Suprapubic skin (tissue), 4 donors: ENCODE results near the gene CAPN3. TPM values are rescaled to one million over a fixed set of nuclear protein-coding genes. Genes with fewer than 3 reads are reported as not detected.

Experiments
- DNase-seq, 2 donors: peaks; one replicate each; pipeline ENCODE4 v3.0.0-alpha.2; 2019; ENCODE audit warnings: low spot score in 2 of 2
- H3K27ac ChIP-seq: fragments of 200-600 bp; sonication (generic); one replicate; pipeline ENCODE4 v1.5.1; 2019
- H3K27me3 ChIP-seq: fragments of 200-600 bp; sonication (generic); one replicate; pipeline ENCODE4 v1.5.1; 2019
- H3K36me3 ChIP-seq: fragments of 200-600 bp; sonication (generic); one replicate; pipeline ENCODE4 v1.5.1; 2019
- H3K4me1 ChIP-seq: fragments of 200-600 bp; sonication (generic); one replicate; pipeline ENCODE4 v1.5.1; 2019
- H3K4me3 ChIP-seq: fragments of 200-600 bp; sonication (generic); one replicate; pipeline ENCODE4 v1.5.1; 2019; ENCODE audit warnings: mild to moderate bottlenecking
- H3K9me3 ChIP-seq: fragments of 200-600 bp; sonication (generic); one replicate; pipeline ENCODE4 v1.5.1; 2019
- EP300 ChIP-seq: sonication (generic); formaldehyde crosslinking; IDR thresholded peaks from one replicate; pipeline ENCODE4 v1.6.1; 2017; ENCODE audit warnings: antibody characterized with exemption
- POLR2A ChIP-seq, 2 donors: fragments of 450-650 bp; IDR thresholded peaks; one replicate each; pipeline ENCODE4 v1.6.1; 2017; ENCODE audit warnings: antibody characterized with exemption in 2 of 2, mild to moderate bottlenecking in 2 of 2, moderate library complexity in 2 of 2
- POLR2AphosphoS5 ChIP-seq, 3 donors: sonication (generic); formaldehyde crosslinking; IDR thresholded peaks; one replicate each; pipeline ENCODE4 v1.6.1; 2017; ENCODE audit warnings: antibody characterized with exemption in 3 of 3
- WGBS: methylation state at CpG from one replicate; pipeline ENCODE4 v1.1.5; 2018; 5-methylcytosine and 5-hydroxymethylcytosine counted together
- total RNA-seq, 4 donors: library from RNA; depleted of rRNA; stranded (reverse); fragments of >200 nt; gene quantifications; one replicate each; pipeline ENCODE4 v1.1.0, GENCODE V29; 2016
- TF ChIP-seq, protein P1 (sequence below), 2 donors: fragments of 200-600 bp in 1 of 2; fragments of 450-650 bp in 1 of 2; sonication (generic) in 1 of 2; IDR thresholded peaks; one replicate each; pipeline ENCODE4 v1.5.1; 2016 to 2019; ENCODE audit warnings: antibody characterized with exemption in 2 of 2, mild to moderate bottlenecking in 1 of 2, moderate library complexity in 1 of 2

Gene CAPN3
- total RNA-seq, 4 donors from 2014 or later, result 28.9 to 117 (median 50.1) TPM

DNA sequence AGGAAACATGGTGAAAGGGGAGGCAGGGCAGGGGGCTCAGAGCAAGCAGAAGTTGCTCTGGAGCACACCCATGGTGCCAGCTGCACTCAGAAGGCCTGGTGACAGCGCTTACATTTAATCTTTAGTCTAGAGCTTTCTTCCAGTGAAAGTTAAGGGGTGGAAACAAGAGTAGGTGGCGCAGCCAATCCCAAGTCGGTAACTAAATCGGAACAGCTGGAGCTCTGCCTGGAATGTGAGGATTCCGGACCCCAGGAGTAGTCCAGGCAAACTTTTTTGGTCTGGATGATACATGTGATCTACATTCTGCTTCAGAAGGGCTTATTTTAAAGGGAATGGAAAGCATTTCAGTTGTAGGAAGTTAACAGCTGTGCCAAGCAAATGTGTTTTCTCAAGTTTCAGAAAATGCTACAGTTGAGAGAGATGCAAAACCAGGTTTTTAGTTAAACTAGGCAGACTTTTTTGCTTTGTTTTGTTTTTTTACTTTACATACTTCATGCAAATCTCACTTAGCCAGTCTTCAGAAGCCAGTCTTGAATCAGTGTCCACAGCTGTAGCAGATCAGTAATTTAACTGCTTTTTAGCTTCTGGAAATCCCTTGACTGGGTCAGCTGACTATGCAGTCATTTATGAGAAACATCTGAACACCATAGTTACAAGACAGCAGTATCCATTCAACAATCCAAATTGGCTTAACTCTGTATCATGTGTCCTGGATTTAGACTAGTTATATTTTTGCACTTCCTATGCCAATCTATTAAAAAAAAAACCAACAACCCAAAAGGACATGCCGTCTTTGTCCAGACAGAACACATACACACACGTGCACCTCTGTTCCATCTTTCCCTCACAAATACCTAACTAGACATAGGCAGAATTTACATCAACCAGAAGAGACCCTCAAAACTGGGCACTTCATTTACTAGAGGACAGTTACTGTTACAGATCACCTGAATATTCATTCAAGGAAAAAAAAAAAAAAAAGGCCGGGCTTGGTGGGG lies 98.4 kb downstream of the CAPN3 start:
- Histone ChIP-seq H3K9me3 (no peaks in the 10 kb centered on the region), H3K4me1 (peaks cover 37% of the 10 kb centered on the region), H3K27me3 (no peaks in the 10 kb centered on the region), H3K27ac (peak overlapping the region; percentile 82), H3K4me3 (peak overlapping the region; percentile 35), H3K36me3 (peaks cover 10% of the 10 kb centered on the region)
- TF ChIP-seq POLR2A (IDR thresholded peaks at IDR 0.05) (peak in 1 of 2 donors; percentile 43), EP300 (peak; percentile 52), POLR2AphosphoS5 (IDR thresholded peaks at IDR 0.05) (peak in 1 of 3 donors; percentile 29)
- TF ChIP-seq, protein P1, sequence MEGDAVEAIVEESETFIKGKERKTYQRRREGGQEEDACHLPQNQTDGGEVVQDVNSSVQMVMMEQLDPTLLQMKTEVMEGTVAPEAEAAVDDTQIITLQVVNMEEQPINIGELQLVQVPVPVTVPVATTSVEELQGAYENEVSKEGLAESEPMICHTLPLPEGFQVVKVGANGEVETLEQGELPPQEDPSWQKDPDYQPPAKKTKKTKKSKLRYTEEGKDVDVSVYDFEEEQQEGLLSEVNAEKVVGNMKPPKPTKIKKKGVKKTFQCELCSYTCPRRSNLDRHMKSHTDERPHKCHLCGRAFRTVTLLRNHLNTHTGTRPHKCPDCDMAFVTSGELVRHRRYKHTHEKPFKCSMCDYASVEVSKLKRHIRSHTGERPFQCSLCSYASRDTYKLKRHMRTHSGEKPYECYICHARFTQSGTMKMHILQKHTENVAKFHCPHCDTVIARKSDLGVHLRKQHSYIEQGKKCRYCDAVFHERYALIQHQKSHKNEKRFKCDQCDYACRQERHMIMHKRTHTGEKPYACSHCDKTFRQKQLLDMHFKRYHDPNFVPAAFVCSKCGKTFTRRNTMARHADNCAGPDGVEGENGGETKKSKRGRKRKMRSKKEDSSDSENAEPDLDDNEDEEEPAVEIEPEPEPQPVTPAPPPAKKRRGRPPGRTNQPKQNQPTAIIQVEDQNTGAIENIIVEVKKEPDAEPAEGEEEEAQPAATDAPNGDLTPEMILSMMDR (IDR thresholded peaks at IDR 0.05), result no peak
- DNase-seq, result peak; percentile 78 to 82
- WGBS, result 33% methylated on average over 8 of the region's 8 CpGs

DNA sequence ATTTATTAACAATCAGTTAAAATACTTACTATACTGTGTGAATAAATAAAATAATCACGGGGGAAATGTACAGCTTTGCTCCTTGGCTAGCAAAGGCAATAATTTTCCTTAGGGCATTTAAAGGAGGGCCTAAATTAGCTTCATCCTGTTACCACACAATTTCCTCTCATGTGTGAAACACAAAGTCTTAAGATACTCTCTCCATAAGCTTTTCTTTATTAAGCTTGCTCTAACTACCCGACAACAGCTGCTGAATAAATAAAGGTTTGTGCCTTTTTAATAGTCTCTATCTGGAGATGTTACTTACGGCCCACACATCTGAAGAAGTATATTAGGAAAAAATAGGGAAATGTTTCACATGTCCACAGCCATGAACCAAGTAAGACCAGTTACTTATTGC lies 102.0 kb downstream of the CAPN3 start:
- WGBS, result 49% methylated on average over 3 of the region's 3 CpGs
- no peak for DNase-seq
- peaks cover 37% of the 10 kb centered on the region for H3K4me1 ChIP-seq
- TF ChIP-seq, protein P1 (IDR thresholded peaks at IDR 0.05), result no peak
- TF ChIP-seq EP300 (no peak), POLR2A (IDR thresholded peaks at IDR 0.05) (no peak), POLR2AphosphoS5 (IDR thresholded peaks at IDR 0.05) (no peak)
- H3K4me3 ChIP-seq, result no peak overlapping the region
- no peaks in the 10 kb centered on the region for H3K9me3 ChIP-seq
- H3K27me3 ChIP-seq, result no peaks in the 10 kb centered on the region
- H3K36me3 ChIP-seq, result peaks cover 31% of the 10 kb centered on the region
- no peak overlapping the region for H3K27ac ChIP-seq

Other genes with a start within 250 kb of the CAPN3 start
- gene PLA2G4F, start 202.9 kb upstream of the CAPN3 start, total RNA-seq, result 100 to 1,000 TPM; 209 to 311 (median 246) TPM
- 100 to 1,000 TPM in 1 of 4 donors, 10 to 100 TPM in 3; 44.9 to 158 (median 74.4) TPM for gene VPS39, start 151.2 kb upstream of the CAPN3 start, total RNA-seq
- gene GANC, start 86.3 kb upstream of the CAPN3 start, total RNA-seq, result 10 to 100 TPM; 23.0 to 47.7 (median 30.4) TPM
- gene TMEM87A, start 86.1 kb upstream of the CAPN3 start, total RNA-seq, result 100 to 1,000 TPM in 1 of 4 donors, 10 to 100 TPM in 3; 70.6 to 104 (median 83.5) TPM
- 10 to 100 TPM; 38.6 to 50.2 (median 49.2) TPM for gene ZNF106, start 131.6 kb downstream of the CAPN3 start, total RNA-seq
- gene SNAP23, start 136.1 kb downstream of the CAPN3 start, total RNA-seq, result 10 to 100 TPM; 36.2 to 78.2 (median 50.3) TPM
- 10 to 100 TPM; 20.9 to 46.9 (median 31.8) TPM for gene LRRC57, start 189.3 kb downstream of the CAPN3 start, total RNA-seq
- gene HAUS2, start 189.3 kb downstream of the CAPN3 start, total RNA-seq, result 10 to 100 TPM; 16.9 to 33.2 (median 19.2) TPM
- gene STARD9, start 216.1 kb downstream of the CAPN3 start, total RNA-seq, result 10 to 100 TPM in 1 of 4 donors, 1 to 10 TPM in 3; 5.0 to 24.6 (median 7.6) TPM